Cardiac muscle cell (in vitro differentiated cells and primary cell): ENCODE results near the gene KCNJ9. TPM values are rescaled to one million over a fixed set of nuclear protein-coding genes. Genes with fewer than 3 reads are reported as not detected.

Experiments used
- DNase-seq, 2 donors: peaks; one replicate each; pipeline versions ENCODE4 v3.0.0 to v3.0.0-alpha.2; 2010 to 2017; ENCODE audit warnings: low read depth in 1 of 2, low spot score in 1 of 2
- H3K27ac ChIP-seq: fragments of 200-600 bp; sonication (generic); 2 replicates; pipeline ENCODE4 v1.5.1; 2016
- H3K27me3 ChIP-seq: fragments of 200-600 bp; sonication (generic); 2 replicates; pipeline ENCODE4 v1.6.0; 2016; ENCODE audit warnings: control low read depth
- H3K36me3 ChIP-seq: fragments of 200-600 bp; sonication (generic); 2 replicates; pipeline ENCODE4 v1.5.1; 2016; ENCODE audit warnings: control low read depth
- H3K4me1 ChIP-seq: fragments of 200-600 bp; sonication (generic); 2 replicates; pipeline ENCODE4 v1.8.1; 2017; ENCODE audit warnings: low read depth, mild to moderate bottlenecking, mixed run types
- H3K4me3 ChIP-seq: fragments of 200-600 bp; sonication (generic); 2 replicates; pipeline ENCODE4 v1.5.1; 2016; ENCODE audit warnings: mild to moderate bottlenecking
- H3K9me3 ChIP-seq: fragments of 200-600 bp; sonication (generic); 2 replicates; pipeline ENCODE4 v1.5.1; 2017; ENCODE audit warnings: low read depth, mild to moderate bottlenecking, control low read depth
- polyA plus RNA-seq: library from polyadenylated mRNA; unstranded; fragments of >200 nt; fragmentation: Nextera tagmentation; extraction: Ambion mirVana; gene quantifications from 2 replicates; pipeline ENCODE4 v1.2.1, GENCODE V29; 2016
- total RNA-seq: library from RNA; depleted of rRNA; stranded (reverse); fragments of >200 nt; gene quantifications from 2 replicates; pipeline ENCODE4 v1.2.3, GENCODE V29; 2016
- TF ChIP-seq, protein P1 (sequence below): IDR thresholded peaks from 2 replicates; pipeline ENCODE4 v1.5.1; 2012; ENCODE audit warnings: low read depth, mild to moderate bottlenecking, low read length

The KCNJ9 gene
- total and polyA plus RNA-seq, 2 experiments from 2014 or later, result 0.03 to 0.09 TPM

DNA sequence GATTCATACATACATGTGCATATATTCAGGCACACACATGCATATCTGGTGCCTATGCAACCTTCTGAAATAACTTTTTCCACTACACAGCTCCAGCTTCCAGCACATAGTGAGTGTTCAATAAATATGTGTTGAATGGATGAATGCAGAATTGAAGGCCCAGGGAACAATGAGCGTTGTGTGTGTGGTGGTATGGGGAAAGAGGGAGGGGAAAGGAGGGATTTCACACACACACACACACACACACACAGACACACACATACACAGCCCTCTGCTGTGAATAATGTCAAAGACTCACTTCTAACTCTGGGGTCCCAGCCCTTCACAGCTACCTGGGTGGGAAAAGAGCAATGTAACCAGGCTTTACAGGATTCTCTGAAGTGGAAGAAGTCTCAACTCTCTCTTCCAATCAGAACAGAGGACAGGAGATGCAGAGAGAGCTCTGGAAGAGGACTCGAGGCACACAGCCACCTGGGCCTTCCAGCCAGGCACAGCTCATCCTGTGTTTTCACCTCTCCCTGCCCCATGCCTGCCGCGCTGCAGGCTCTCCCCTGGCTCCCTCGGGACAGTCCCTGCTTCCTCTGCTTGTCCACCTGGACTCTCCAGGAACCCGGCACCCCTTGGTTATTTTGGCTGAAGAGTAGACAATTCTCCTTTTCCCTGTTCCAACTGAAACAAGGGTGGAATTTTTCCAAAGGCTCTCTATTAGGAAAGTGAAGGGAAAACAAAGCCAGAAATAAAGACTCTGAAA is 22.5 kb downstream of the KCNJ9 start:
- H3K9me3 ChIP-seq, result no peaks in the 10 kb centered on the region
- TF ChIP-seq, protein P1, sequence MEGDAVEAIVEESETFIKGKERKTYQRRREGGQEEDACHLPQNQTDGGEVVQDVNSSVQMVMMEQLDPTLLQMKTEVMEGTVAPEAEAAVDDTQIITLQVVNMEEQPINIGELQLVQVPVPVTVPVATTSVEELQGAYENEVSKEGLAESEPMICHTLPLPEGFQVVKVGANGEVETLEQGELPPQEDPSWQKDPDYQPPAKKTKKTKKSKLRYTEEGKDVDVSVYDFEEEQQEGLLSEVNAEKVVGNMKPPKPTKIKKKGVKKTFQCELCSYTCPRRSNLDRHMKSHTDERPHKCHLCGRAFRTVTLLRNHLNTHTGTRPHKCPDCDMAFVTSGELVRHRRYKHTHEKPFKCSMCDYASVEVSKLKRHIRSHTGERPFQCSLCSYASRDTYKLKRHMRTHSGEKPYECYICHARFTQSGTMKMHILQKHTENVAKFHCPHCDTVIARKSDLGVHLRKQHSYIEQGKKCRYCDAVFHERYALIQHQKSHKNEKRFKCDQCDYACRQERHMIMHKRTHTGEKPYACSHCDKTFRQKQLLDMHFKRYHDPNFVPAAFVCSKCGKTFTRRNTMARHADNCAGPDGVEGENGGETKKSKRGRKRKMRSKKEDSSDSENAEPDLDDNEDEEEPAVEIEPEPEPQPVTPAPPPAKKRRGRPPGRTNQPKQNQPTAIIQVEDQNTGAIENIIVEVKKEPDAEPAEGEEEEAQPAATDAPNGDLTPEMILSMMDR, result no peak
- H3K36me3 ChIP-seq, result no peaks in the 10 kb centered on the region
- no peak overlapping the region for H3K27ac ChIP-seq
- DNase-seq, result no peak
- peaks cover 19% of the 10 kb centered on the region for H3K4me1 ChIP-seq
- no peaks in the 10 kb centered on the region for H3K27me3 ChIP-seq
- no peak overlapping the region for H3K4me3 ChIP-seq

DNA sequence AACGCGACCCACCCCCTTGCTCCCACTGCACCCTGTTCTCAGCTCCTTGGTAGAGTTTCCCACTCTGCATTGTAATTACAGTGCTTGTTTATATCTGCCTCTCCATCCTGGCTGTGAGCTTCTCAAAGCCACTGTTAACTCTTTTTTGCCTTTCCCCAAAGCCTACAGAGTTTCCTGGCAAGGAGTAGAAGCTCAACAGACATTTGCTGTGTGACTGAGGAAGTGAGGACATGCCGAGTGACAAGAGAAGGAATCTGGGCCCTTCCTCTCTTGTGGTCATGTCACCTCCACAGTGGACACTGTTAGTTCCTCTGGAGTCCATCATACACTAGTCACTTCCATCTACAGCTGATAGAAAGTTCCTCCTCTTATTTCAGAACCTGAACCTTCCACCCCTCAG is 23.1 kb downstream of the KCNJ9 start:
- TF ChIP-seq, protein P1, result no peak
- Histone ChIP-seq H3K27ac (no peak overlapping the region), H3K36me3 (no peaks in the 10 kb centered on the region), H3K9me3 (no peaks in the 10 kb centered on the region), H3K4me1 (peaks cover 14% of the 10 kb centered on the region), H3K27me3 (no peaks in the 10 kb centered on the region), H3K4me3 (no peak overlapping the region)
- DNase-seq, result no peak

DNA sequence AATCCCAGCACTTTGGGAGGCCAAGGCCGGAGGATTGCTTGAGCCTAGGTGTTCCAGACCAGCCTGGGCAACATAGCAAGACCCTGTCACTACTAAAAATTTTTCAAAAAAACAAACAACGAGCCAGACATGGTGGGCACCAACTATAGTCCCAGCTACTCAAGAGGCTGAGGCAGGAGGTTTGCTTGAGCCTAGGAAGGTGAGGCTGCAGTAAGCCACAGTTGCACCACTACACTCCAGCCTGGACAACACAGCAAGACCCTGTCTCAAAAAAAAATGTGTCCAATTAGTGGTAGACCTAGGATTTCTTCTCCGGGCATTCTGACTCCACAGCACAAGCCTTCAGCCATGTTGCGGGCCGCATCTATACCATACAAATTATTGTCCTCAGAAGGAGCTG is 23.8 kb downstream of the KCNJ9 start:
- H3K27me3 ChIP-seq, result no peaks in the 10 kb centered on the region
- no peak overlapping the region for H3K4me3 ChIP-seq
- peaks cover 14% of the 10 kb centered on the region for H3K4me1 ChIP-seq
- H3K9me3 ChIP-seq, result no peaks in the 10 kb centered on the region
- TF ChIP-seq, protein P1, result no peak
- H3K27ac ChIP-seq, result no peak overlapping the region
- H3K36me3 ChIP-seq, result no peaks in the 10 kb centered on the region
- DNase-seq, result no peak

DNA sequence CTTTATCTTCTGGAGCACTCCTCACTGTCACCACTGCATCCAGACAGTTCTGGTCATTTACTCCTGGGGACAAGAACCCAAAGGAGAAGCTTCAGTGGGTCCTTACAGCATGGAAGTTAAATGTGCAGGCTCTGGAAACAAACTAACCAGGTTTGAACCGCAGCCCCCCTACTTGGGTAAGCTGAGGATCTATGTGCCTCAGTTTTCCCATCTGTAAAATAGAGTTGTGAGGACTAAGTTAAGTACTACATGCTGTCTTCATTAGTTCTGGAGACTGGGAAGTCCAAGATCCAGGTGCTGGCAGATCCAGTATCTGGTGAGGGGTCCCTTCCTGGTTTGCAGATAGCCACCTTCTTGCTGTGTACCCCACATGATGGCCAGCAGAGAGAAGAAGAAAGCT is 26.2 kb downstream of the KCNJ9 start:
- Histone ChIP-seq H3K27ac (no peak overlapping the region), H3K4me3 (no peak overlapping the region), H3K9me3 (no peaks in the 10 kb centered on the region), H3K4me1 (peaks cover 5% of the 10 kb centered on the region), H3K36me3 (no peaks in the 10 kb centered on the region), H3K27me3 (no peaks in the 10 kb centered on the region)
- DNase-seq, result no peak
- TF ChIP-seq, protein P1, result no peak

DNA sequence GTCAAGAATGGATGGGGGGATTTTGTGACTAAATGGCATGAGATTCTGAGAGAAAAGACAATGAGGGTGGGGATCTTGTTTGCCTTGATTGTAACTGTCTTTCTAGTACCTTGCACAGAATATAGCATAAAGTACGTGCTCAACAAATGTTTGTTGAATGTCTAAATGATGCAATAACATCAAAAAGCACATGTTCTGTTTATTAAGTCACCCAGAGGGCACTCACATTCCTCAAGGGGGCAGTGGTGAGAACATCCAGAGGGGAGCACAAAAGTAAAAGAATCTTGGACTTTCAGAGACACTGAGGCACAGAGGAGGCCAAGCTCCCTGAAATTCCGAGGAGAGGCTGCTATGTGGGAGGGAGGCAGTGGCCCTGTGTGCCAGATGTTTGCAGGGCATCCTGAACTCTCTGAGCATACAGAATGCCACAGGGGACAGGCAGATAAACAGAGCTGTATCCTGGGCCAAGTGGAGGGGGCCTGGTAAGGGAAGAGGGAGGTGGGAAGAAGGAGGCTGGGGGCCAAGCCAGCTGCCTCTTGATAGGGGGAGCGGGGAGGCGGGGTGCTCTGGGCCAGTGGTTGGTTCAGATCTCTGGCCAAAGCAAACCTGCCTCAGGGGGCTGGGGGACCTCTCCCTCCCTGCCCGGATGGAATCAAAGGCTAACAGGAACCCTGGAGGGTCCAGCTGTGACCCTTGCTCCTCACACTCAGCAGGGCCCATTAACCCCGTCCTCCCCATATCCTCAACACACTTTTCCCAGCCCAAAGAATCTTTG is 27.7 kb downstream of the KCNJ9 start:
- no peak overlapping the region for H3K27ac ChIP-seq
- no peaks in the 10 kb centered on the region for H3K9me3 ChIP-seq
- DNase-seq, result peak; percentile 63 to 74
- no peaks in the 10 kb centered on the region for H3K27me3 ChIP-seq
- H3K4me3 ChIP-seq, result no peak overlapping the region
- no peaks in the 10 kb centered on the region for H3K36me3 ChIP-seq
- peaks cover 7% of the 10 kb centered on the region for H3K4me1 ChIP-seq
- TF ChIP-seq, protein P1, result peak; percentile 60
